GM12873 (cell line): ENCODE measurements around the gene SULT2A1.
A peak's percentile ranks its signal among the peaks of the same experiment; 100 is the strongest.

Experiments
- CTCF ChIP-seq: IDR thresholded peaks from 2 replicates; pipeline ENCODE4 v1.5.1; 2012; ENCODE audit warnings: low read depth, mild to moderate bottlenecking, moderate library complexity, low read length, control low read depth; ENCODE audit not compliant: insufficient read depth; ENCODE audit errors: missing control alignments

Gene SULT2A1

GRCh38 chr19:47826800-47827199 is 59.3 kb downstream of the SULT2A1 start:
- TF ChIP-seq CTCF: no peak

GRCh38 chr19:47824396-47824795 is 61.7 kb downstream of the SULT2A1 start:
- TF ChIP-seq CTCF: peak; percentile 4

- TF ChIP-seq CTCF: no peak
These were observed 64.6 kb downstream of the SULT2A1 start, which contains the start of gene CRX for GRCh38 chr19:47821460-47822020. CRX (plus strand) TSS chr19:47821937; CDS start chr19:47834444, 12,507 bp downstream.
